IPS-18c (cell line): ENCODE results near the gene GAMT.

ENCODE experiments used
- H3K4me3 ChIP-seq: 2 replicates; pipeline ENCODE4 v1.7.0; 2013; ENCODE audit warnings: low read depth, mild to moderate bottlenecking, low read length, moderate library complexity; ENCODE audit not compliant: insufficient read depth
- H3K9me3 ChIP-seq: one replicate; pipeline ENCODE4 v1.6.1; 2013; ENCODE audit warnings: mild to moderate bottlenecking, low read length, moderate library complexity; ENCODE audit not compliant: control insufficient read depth, insufficient read depth

The GAMT gene

DNA sequence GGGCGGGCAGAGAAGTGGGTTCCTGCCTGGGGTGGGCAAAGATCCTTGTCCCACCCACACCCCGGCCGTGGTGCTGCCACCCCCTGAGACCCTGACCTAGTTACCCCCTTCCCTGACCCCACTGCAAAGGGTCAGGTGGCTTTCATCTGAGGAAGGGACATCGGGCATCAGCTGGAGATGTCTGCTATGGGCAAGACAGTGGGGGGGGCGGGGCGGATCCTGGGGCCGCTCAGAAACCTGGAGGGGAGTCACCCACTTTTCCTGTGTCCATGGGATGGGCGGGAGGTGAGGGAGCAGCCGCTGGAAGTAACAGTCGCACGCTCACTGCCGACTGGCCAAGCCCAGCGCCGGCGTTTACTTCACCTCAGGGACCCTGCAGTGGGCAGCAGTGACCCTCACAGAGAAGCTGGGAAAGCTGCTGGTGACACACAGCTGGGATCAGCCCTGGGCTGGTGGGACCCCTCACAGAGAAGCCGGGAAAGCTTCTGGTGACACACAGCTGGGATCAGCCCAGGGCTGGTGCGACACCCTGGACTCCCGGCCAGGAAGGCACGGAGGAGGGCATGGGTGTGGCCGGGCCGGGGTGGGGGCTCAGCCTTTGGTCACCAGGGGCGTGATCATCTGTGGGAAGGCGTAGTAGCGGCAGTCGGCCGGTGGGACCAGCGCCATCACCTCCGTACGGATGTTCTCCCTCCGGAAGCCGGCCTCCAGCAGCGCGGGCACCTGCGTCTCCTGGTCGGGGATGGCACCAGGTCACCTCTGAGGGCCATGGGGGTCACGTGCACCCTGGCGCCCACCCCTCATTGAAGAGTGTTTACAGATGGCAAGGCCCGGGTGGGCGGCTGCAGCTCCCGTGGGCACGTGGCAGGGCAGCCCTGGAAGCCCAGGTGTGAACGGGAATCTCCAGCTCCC is 4.3 kb downstream of the GAMT start:
- H3K4me3 ChIP-seq: no peak overlapping the region
- H3K9me3 ChIP-seq: no peaks in the 10 kb centered on the region

DNA sequence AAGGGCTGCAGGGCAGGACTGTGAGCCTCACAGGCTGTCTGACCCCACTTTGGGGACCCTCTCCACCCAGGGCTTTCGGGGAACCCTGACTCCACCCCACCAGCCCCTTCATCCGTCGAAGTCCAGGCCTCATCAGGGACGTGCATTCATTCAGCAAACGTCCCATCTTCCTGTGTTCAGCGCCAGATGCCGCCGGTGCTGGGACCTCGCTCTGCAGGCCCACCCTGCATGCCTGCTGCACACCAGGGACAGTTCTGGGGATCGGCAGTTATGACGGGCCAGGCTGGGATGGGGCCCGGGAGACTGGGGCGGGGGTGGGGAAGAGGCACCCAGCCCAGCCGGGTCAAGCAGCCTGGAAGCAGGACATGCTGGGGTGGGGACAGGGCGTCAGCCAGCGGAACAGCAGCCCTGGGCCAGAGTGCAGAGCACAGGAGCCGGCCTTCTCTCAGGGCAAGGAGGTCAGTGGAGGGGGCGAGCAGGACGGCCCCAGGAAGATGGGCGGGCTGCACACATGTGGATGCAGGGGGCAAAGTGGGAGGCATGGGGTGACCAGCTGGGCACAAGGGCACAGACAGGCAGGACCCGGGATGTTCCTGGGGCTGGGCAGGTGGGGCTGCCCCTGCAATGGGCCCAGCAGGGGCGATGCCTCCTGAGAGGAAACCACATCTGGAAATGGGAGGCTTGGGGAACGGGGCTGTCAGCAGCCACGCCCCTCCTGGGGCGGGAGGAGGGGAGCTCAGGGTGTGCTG is 5.1 kb downstream of the GAMT start:
- no peak overlapping the region for H3K4me3 ChIP-seq

DNA sequence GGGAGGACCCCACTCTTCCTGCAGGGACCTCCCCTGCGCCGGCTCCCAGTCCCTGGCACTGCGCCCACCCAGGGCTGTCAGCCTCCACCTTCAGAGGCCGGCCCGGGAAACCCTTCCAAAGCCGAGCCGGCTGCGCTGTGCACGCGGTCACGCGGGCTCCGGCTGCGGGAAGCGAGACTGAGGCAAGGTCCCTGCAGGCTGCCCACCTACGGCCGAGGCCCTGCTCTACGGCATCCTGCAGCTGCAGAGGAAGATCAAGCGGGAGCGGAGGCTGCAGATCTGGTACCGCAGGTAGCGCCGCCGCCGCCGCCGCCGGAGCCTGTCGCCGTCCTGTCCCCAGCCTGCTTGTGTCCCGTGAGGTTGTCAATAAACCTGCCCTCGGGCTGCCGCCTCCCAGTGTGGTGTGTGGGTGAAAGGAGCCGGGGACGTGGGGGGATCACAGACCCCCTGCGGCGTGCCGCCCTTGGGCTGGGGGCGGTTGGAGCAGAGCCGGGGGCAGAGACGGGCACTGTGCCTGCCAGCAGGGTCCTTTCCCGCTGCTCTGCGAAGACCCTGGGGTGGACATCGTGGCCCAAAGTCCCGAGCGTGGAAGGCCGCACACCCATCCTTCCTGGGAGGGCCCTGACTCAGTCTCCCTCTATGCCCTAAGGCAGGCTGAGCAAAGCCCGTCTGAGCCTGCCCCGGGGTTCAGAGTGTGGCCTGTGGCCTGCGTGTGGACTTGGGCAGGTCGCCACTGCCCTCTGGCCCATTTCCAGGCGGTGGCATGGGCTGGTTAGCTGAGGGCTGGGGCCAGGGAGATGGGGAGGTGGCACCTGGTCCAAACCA is 5.9 kb downstream of the GAMT start:
- Histone ChIP-seq H3K4me3 (no peak overlapping the region), H3K9me3 (no peaks in the 10 kb centered on the region)

More for the DNA sequence above, 5.1 kb downstream of the GAMT start:
- no peaks in the 10 kb centered on the region for H3K9me3 ChIP-seq

DNA sequence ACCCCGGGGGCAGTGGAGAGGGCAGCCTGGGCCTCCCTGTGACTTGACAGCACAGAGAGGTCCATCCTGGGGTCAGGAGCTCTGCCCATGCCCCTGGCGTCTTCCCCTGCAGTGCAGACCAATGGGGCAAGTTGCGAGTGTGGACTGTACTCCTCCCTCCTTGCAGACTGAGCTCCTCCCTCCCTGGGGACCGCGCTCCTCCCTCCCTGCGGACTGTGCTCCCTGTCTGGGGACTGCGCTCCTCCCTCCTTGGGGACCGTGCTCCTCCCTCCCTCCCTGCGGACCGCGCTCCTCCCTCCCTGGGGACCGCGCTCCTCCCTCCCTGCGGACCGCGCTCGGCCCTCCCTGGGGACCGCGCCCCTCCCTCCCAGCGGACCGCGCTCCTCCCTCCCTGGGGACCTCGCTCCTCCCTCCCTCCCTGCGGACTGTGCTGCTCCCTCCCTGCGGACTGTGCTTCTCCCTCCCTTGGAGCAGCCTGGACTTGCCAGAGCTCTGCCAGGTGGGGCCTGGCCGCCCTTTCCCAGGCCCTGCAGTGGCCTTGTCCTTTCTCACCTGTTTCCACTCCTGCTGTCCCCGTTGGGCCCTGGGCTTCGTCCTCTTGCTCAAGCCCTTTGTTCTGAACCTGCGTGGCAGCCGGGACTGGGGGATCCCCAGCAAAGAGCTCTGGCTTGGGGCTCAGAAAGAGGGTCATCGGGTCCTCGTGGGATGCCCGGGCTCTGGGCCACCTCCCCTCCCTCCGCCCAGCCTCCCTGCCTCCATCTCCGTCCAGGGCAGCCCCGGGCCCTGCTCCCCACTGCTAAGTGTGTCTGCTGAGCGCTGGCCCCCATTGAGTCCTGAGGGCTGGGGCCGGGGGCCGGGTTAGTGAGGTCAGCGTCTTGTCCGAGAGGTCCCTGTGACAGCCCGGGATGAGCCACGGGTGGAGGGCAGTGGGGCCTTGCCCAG is 6.8 kb downstream of the GAMT start:
- no peak overlapping the region for H3K4me3 ChIP-seq

DNA sequence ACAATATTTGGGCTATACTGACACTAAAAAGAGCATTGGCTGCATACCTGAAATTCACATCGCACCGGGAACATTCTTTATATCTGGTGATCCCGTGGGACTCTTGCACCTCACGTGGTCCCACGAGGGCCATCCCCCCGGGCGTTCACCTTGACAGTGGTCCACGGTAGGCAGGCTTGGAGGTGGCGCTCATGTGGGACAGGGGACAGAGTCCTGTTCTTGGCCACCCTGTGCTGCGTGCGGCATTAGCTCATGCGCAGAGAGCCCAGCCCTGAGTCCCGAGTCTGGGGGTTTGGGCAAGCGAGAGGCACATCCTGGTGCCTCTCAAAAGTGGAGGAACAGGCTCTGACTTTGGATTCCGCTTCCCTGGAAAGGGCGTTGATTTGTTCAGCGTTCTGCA is 7.5 kb downstream of the GAMT start:
- H3K9me3 ChIP-seq: no peaks in the 10 kb centered on the region
- H3K4me3 ChIP-seq: no peak overlapping the region

More for the DNA sequence above, 6.8 kb downstream of the GAMT start:
- no peaks in the 10 kb centered on the region for H3K9me3 ChIP-seq

DNA sequence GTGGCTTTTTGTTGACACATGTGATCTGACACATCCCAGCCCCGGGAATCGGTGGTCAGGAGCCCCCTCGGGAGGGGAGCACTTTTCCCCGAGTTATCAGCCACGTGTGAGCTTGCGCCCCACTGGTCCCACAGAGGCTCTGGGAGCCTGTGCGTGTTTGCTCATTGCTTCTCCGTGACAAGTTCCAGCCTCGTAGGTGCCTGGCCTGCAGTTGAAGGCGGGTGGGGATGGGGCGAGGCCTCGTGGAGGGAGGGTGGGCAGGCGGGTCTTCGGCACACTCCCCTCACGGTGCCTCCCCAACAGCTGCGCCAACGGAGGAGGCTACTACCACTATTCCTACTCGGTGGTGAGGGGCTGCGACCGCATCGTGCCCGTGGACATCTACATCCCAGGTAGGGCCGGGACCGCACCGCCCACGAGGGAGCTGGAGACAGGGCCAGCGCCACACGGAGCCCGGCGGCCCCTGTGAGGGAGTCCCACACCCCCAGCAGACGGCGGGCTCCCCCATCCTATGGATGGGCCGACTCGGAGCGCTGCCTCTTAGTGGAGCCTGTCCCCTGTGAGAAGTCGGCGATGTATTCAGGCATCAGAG is 8.3 kb downstream of the GAMT start:
- H3K4me3 ChIP-seq: no peak overlapping the region
- no peaks in the 10 kb centered on the region for H3K9me3 ChIP-seq

DNA sequence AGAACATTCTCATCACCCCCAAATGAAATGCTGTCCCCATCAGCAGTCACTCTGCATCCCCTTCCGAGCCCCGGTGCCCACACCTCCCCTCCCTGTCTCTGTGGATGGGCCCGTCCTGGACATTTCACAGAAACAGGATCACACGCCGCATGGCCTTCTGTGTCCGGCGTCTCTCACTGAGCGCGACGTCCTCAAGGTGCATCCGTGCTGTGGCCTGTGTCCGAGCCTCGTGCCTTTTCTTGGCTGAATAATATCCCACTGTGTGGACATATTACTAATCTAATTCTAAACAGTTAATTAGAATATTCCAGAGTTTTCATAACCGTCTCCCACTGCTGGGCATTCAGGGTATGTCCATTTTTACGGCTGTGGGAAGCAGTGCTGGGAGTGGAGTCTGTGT is 8.9 kb downstream of the GAMT start:
- Histone ChIP-seq H3K4me3 (no peak overlapping the region), H3K9me3 (no peaks in the 10 kb centered on the region)

DNA sequence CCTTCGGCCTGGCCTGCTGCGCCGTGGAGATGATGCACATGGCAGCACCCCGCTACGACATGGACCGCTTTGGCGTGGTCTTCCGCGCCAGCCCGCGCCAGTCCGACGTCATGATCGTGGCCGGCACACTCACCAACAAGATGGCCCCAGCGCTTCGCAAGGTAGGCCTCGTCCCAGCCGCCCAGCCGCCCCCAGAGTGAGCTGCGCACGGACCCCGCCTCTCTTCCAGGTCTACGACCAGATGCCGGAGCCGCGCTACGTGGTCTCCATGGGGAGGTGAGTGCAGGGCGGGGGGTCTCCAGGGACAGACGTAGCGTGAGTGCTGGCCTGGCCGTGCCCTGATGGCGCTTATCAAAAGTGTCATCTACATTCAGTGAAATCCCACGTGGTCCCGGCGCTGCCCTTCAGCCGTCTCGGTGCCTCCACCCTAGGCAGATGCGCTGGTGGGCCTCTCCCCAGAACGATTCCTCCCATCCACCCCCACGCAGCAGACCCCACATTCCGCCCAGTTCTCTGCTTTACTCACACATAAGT is 10.4 kb downstream of the GAMT start:
- no peaks in the 10 kb centered on the region for H3K9me3 ChIP-seq
- H3K4me3 ChIP-seq: no peak overlapping the region

DNA sequence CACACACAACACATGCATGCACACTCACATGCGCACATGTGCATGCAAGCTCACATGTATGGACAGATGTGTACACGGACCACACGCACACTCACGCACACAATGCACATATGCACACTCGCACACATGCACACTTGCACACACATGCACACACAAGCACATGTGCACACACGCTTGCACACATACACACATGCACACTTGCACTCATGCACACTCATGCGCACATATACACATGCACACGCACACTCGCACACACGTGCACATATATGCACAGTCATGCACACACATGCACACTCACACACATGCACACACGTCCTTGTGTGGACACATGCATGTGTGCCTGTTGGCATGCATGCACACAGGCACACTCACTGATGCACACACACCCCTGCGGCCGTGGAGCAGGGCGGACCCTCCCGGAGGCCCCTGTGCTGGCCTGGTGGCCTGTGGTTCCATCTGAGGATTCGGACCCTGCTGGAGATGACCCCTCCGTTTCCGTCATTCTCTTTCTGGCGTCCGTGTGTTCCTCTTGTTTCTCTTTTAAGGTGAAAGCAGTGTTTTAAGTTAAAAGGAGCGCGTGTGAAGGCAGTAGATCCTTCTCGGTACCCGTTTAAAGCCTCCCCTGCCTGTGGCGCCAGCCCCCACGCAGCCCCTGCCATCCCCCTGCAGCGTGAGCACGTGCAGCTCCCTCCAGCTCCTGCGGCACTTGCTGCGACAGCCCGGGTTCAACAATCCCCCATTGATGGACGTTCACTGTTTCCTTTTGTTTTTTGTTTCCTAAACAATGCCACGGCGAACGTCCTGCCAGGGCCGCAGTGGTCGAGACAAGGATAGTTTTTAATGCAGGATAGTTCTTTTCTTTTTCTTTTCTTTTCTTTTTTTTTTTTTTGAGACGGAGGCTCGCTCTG is 12.1 kb downstream of the GAMT start:
- Histone ChIP-seq H3K4me3 (no peak overlapping the region), H3K9me3 (no peaks in the 10 kb centered on the region)

DNA sequence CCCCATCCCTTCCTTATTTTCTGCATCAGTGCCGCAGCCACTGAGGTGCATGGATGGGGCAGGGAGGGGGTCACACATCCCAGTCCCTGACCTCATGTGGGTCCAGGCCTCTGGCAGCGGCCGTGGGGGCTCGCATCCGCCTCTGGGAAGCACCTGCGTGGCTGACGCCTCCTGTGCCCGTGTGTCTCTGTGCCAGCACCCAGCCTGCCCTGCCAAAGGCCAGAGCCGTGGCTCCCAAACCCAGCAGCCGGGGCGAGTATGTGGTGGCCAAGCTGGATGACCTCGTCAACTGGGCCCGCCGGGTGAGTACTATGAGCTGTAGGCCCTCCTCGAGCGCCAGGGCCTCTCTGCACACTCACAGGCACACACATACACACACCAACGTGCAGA is 12.7 kb downstream of the GAMT start:
- Histone ChIP-seq H3K4me3 (no peak overlapping the region), H3K9me3 (no peaks in the 10 kb centered on the region)

DNA sequence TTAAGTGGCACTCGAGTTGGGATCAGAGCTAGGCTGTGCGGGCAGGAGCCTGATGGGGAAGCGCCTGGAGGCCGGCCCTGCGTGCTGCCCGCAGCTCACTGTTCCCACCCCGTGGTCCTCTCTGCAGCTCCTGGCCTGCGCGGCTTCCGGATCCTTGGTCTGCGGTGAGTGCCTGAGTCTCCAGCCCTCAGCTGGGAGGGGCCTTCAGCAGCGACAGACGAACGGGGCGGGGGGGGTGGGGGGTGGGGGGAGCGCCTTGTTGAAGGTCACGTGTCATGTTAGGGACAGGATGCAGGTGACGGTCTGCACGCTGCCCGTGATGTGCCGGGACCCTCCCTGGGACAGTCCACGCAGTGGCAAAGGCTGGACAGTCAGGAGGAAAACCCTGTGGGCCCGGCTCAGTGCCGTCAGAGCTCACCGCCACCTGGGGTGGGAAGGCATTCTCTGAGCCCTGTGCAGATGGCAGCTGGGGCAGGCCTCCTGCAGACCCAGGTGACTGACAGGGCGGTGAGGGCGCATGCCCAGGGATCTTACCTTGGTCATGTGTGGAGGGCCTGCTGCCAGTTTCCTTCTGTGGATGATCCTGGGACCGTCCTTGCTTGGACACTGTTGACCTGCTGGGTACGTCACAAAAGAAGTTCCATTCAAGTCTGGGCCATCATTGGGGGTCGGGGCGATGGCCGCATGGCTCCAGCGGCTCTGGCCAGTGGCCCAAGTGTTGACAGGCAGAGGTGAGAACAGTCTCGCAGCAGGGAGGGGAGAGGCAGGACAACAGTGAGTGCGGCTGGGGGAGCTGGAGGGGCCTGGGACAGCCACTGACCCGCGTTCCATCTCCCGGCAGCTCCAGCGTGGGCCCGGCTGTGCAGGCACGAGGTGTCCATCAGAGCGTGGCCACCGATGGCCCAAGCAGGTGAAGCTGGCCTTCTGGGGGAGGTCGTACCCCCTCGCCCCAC is 13.4 kb downstream of the GAMT start:
- no peaks in the 10 kb centered on the region for H3K9me3 ChIP-seq
- H3K4me3 ChIP-seq: no peak overlapping the region

DNA sequence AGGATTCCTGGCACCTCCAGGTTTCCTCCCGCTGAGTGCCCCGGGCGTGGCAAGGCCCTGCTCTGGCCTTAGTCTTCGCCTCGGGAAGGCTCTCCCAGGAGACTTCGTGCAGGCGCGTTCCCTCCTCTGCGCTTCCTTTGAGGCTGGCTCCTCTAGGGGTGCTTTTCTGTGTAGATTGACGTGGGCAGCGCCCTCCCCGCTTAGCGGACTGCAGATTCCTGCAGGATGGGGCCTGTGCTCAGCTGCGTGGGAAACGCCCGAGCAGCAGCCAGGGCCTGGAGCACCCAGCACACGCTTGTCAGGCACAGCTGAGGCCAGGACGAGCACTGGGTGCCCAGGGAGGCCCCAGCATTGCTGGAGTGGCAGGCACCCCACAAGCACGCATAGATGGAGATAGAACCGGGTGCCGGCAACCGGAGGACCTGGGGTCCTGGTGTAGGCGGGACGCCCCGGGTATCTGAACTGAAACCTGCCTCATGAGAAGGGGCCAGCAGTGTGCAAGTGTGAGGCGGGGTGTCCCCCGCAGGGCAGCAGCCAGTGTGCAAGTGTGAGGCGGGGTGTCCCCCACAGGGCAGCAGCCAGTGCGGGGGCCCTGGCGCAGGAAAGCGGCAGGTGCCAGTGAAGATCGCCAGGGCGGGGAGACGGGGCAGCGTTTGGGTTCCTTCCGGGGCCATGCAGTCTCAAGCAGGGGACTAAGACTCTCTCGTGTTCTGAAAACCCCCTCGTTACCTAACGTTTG is 14.2 kb downstream of the GAMT start:
- H3K9me3 ChIP-seq: no peaks in the 10 kb centered on the region
- no peak overlapping the region for H3K4me3 ChIP-seq

DNA sequence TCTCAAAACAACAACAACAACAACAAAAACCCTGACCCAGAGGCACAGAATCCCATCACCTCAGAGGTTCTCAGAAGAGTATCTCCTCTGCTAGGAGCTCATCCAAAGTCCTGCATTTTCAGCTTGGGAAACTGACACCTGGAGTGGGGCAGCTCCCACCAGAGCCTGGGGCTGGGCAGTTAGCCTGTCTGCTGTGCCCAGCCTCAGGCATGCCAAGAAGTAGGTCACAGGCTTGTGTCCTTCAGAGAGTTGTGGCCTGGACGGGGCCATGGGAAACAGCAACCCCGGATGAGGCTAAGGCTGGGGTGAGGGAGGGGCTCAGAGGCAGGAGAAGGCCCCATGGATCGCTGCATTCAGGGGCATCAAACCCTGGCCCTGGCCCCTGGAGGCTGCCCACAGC is 15.5 kb downstream of the GAMT start:
- no peak overlapping the region for H3K4me3 ChIP-seq
- no peaks in the 10 kb centered on the region for H3K9me3 ChIP-seq
